ENCODE results near the gene CCDC195.

DNA sequence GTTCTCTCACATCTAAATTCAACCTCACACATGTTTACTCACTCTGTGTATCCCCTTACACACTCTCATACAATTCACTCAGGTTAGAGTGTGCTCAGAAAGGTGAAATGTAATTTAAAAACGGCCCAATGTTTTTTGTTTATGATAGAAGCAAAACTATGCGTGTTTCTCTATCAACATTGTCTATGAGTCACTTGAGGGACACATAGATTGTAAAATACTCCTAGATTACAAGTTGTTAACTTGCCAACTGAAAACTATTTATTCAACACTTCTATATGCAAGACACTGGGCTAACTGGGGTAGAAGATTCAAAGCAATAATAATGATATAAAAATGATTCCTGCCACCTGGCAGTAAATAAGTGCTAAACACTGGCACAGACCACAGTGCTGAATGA, 24.6 kb downstream of the CCDC195 start:
- TF ChIP-seq, protein P1, sequence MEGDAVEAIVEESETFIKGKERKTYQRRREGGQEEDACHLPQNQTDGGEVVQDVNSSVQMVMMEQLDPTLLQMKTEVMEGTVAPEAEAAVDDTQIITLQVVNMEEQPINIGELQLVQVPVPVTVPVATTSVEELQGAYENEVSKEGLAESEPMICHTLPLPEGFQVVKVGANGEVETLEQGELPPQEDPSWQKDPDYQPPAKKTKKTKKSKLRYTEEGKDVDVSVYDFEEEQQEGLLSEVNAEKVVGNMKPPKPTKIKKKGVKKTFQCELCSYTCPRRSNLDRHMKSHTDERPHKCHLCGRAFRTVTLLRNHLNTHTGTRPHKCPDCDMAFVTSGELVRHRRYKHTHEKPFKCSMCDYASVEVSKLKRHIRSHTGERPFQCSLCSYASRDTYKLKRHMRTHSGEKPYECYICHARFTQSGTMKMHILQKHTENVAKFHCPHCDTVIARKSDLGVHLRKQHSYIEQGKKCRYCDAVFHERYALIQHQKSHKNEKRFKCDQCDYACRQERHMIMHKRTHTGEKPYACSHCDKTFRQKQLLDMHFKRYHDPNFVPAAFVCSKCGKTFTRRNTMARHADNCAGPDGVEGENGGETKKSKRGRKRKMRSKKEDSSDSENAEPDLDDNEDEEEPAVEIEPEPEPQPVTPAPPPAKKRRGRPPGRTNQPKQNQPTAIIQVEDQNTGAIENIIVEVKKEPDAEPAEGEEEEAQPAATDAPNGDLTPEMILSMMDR (IDR thresholded peaks at IDR 0.05) = no peak
- no peak for TF ChIP-seq POLR2A (IDR thresholded peaks at IDR 0.05)

Measured in right lobe of liver (tissue), 4 donors.